DOHH2 (cell line): Measurements from ENCODE around the gene ZNF709.

Experiments used
- EZH2phosphoT487 ChIP-seq: fragments of 200-600 bp; sonication (generic); IDR thresholded peaks from 2 replicates; pipeline ENCODE4 v1.6.1; 2017; ENCODE audit warnings: borderline replicate concordance, mild to moderate bottlenecking, antibody characterized with exemption, low read length, moderate library complexity, mixed read lengths
- TF ChIP-seq, protein P1 (sequence below): fragments of 200-600 bp; sonication (generic); IDR thresholded peaks from one replicate; pipeline ENCODE4 v1.5.1; 2014; ENCODE audit warnings: antibody characterized with exemption, mild to moderate bottlenecking, low read depth, low read length; ENCODE audit not compliant: poor library complexity, severe bottlenecking

- TF ChIP-seq, protein P1, sequence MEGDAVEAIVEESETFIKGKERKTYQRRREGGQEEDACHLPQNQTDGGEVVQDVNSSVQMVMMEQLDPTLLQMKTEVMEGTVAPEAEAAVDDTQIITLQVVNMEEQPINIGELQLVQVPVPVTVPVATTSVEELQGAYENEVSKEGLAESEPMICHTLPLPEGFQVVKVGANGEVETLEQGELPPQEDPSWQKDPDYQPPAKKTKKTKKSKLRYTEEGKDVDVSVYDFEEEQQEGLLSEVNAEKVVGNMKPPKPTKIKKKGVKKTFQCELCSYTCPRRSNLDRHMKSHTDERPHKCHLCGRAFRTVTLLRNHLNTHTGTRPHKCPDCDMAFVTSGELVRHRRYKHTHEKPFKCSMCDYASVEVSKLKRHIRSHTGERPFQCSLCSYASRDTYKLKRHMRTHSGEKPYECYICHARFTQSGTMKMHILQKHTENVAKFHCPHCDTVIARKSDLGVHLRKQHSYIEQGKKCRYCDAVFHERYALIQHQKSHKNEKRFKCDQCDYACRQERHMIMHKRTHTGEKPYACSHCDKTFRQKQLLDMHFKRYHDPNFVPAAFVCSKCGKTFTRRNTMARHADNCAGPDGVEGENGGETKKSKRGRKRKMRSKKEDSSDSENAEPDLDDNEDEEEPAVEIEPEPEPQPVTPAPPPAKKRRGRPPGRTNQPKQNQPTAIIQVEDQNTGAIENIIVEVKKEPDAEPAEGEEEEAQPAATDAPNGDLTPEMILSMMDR, result no peak
- no peak for TF ChIP-seq EZH2phosphoT487
Observed at GRCh38 chr19:12464769-12465168, 19.8 kb downstream of the ZNF709 start.
